ENCODE results near the gene FUBP3. TPM values are rescaled to one million over a fixed set of nuclear protein-coding genes. Genes with fewer than 3 reads are reported as not detected.

Gene FUBP3
- total and polyA plus RNA-seq, 3 donors from 2014 or later, result 59.4 to 88.7 (median 85.3) TPM

- Histone ChIP-seq H3K9me3 (no peaks in the 10 kb centered on the region), H3K36me3 (ENCODE audit: low read depth, missing control alignments) (no peaks in the 10 kb centered on the region), H3K27ac (no peak overlapping the region), H3K4me1 (no peaks in the 10 kb centered on the region), H3K27me3 (no peaks in the 10 kb centered on the region), H3K4me3 (no peak overlapping the region)
- DNase-seq, result no peak
- 83 to 89% methylated on average over 27 to 37 of the region's 37 CpGs for WGBS, 2 donors
- intact Hi-C loops (cut with DNase I; ENCODE audit: low total_unique reads), result no loop called here
- no peak for TF ChIP-seq POLR2A (IDR thresholded peaks at IDR 0.05)
- TF ChIP-seq CTCF (IDR thresholded peaks at IDR 0.05), result no peak
Measured at GRCh38 chr9:130638284-130639123, 59.1 kb downstream of the FUBP3 start.

- Histone ChIP-seq H3K36me3 (ENCODE audit: low read depth, missing control alignments) (no peaks in the 10 kb centered on the region), H3K9me3 (no peaks in the 10 kb centered on the region), H3K4me3 (no peak overlapping the region), H3K27me3 (no peaks in the 10 kb centered on the region), H3K4me1 (no peaks in the 10 kb centered on the region), H3K27ac (no peak overlapping the region)
- intact Hi-C loops (cut with DNase I; ENCODE audit: low total_unique reads), result no loop called here
- TF ChIP-seq POLR2A (IDR thresholded peaks at IDR 0.05) (no peak), CTCF (IDR thresholded peaks at IDR 0.05) (no peak)
- 75 to 79% methylated on average over 20 of the region's 20 CpGs for WGBS, 2 donors
- DNase-seq, result no peak
Measured at GRCh38 chr9:130639124-130639765, 59.9 kb downstream of the FUBP3 start.

- no peak overlapping the region for H3K27ac ChIP-seq
- 90 to 96% methylated on average over 15 to 17 of the region's 17 CpGs for WGBS, 2 donors
- no peak overlapping the region for H3K4me3 ChIP-seq
- TF ChIP-seq POLR2A (IDR thresholded peaks at IDR 0.05), result no peak
- TF ChIP-seq CTCF (IDR thresholded peaks at IDR 0.05), result no peak
- H3K9me3 ChIP-seq, result no peaks in the 10 kb centered on the region
- intact Hi-C loops (cut with DNase I; ENCODE audit: low total_unique reads), result no loop called here
- no peak for DNase-seq
- H3K27me3 ChIP-seq, result no peaks in the 10 kb centered on the region
- H3K4me1 ChIP-seq, result no peaks in the 10 kb centered on the region
- no peaks in the 10 kb centered on the region for H3K36me3 ChIP-seq (ENCODE audit: low read depth, missing control alignments)
Measured at GRCh38 chr9:130639866-130640555, 60.6 kb downstream of the FUBP3 start.

DNA sequence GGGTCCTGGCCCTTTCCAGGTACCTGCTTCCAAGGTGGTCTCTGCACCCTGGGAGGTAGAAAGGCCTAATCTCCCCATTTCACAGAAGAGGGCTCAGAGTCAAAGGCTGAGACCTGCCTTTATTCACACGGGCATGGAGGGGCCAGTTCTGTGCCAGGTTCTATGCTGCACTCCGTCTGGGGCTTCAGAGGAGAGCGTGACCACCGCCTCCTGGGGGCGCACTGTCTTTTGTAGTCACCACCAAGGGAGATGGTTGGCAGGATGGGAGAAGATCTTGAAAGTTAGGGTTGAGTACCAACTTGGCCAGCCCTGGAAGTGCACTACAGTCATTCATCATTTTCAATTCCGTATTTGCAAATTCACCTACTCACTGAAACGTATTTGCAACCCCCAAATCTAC is 61.3 kb downstream of the FUBP3 start:
- TF ChIP-seq CTCF (IDR thresholded peaks at IDR 0.05) (no peak), POLR2A (IDR thresholded peaks at IDR 0.05) (no peak)
- DNase-seq, result no peak
- no peak overlapping the region for H3K4me3 ChIP-seq
- no peaks in the 10 kb centered on the region for H3K9me3 ChIP-seq
- intact Hi-C loops (cut with DNase I; ENCODE audit: low total_unique reads), result no loop called here
- no peaks in the 10 kb centered on the region for H3K4me1 ChIP-seq
- no peaks in the 10 kb centered on the region for H3K36me3 ChIP-seq (ENCODE audit: low read depth, missing control alignments)
- no peaks in the 10 kb centered on the region for H3K27me3 ChIP-seq
- WGBS, 2 donors, result 85 to 88% methylated on average over 6 to 7 of the region's 7 CpGs
- no peak overlapping the region for H3K27ac ChIP-seq
